Breast epithelium (tissue), 4 donors: Measurements from ENCODE around the gene PCBP3. TPM values are rescaled to one million over a fixed set of nuclear protein-coding genes. Genes with fewer than 3 reads are reported as not detected.
A peak's percentile ranks its signal among the peaks of the same experiment; 100 is the strongest.
"Not testable (repeated sequence)": the region's sequence is repeated elsewhere in the genome, so short reads cannot be mapped to it uniquely, and the experiment has no call there.

Source experiments
- DNase-seq, 2 donors: peaks; one replicate each; pipeline ENCODE4 v3.0.0-alpha.2; 2019; ENCODE audit warnings: low spot score in 2 of 2
- H3K27ac ChIP-seq, 2 donors: fragments of 200-600 bp; sonication (generic) in 1 of 2; one replicate each; pipeline ENCODE4 v1.5.1; 2016 to 2019; ENCODE audit warnings: mild to moderate bottlenecking in 1 of 2
- H3K27me3 ChIP-seq, 2 donors: fragments of 200-600 bp; sonication (generic) in 1 of 2; one replicate each; pipeline versions ENCODE4 v1.5.1 to v1.6.0; 2017 to 2019; ENCODE audit warnings: control low read depth in 1 of 2, mild to moderate bottlenecking in 1 of 2
- H3K36me3 ChIP-seq: fragments of 200-600 bp; one replicate; pipeline ENCODE4 v1.5.1; 2019
- H3K4me1 ChIP-seq, 2 donors: fragments of 200-600 bp; sonication (generic); one replicate each; pipeline ENCODE4 v1.5.1; 2016 to 2019; ENCODE audit warnings: control low read depth in 1 of 2
- H3K4me3 ChIP-seq, 3 donors: fragments of 200-600 bp; sonication (generic); 1 replicate in 2 of 3; 2 replicates in 1 of 3; pipeline ENCODE4 v1.5.1; 2016 to 2019; ENCODE audit warnings: mild to moderate bottlenecking in 3 of 3, moderate library complexity in 2 of 3
- H3K9me3 ChIP-seq, 2 donors: fragments of 200-600 bp; sonication (generic) in 1 of 2; one replicate each; pipeline ENCODE4 v1.5.1; 2016 to 2019; ENCODE audit warnings: control low read depth in 1 of 2
- CTCF ChIP-seq, 3 donors: fragments of 450-650 bp; IDR thresholded peaks; one replicate each; pipeline ENCODE4 v1.5.1; 2016 to 2017; ENCODE audit warnings: antibody characterized with exemption in 3 of 3, mild to moderate bottlenecking in 3 of 3, moderate library complexity in 3 of 3
- POLR2A ChIP-seq: fragments of 450-650 bp; IDR thresholded peaks from one replicate; pipeline ENCODE4 v1.6.1; 2016; ENCODE audit warnings: antibody characterized with exemption, mild to moderate bottlenecking, moderate library complexity
- POLR2AphosphoS5 ChIP-seq, 3 donors: sonication (generic); formaldehyde crosslinking; IDR thresholded peaks; one replicate each; pipeline ENCODE4 v1.6.1; 2017; ENCODE audit warnings: antibody characterized with exemption in 3 of 3
- intact Hi-C: fragments of 100-400 bp; cut with DNase I; formaldehyde crosslinking; loops from one replicate; pipeline ENCODE4 v1.15.1; 2023; ENCODE audit warnings: low total_unique reads
- total RNA-seq, 3 donors: library from RNA; depleted of rRNA; stranded (reverse); fragments of >200 nt; gene quantifications; one replicate each; pipeline ENCODE4 v1.1.0, GENCODE V29; 2016

The PCBP3 gene
- total RNA-seq, 3 donors from 2014 or later: 3.4 to 13.8 (median 4.6) TPM

GRCh38 chr21:45611296-45611695 is 32.2 kb upstream of the PCBP3 start:
- Histone ChIP-seq H3K27ac (no peak overlapping the region), H3K9me3 (no peaks in the 10 kb centered on the region), H3K4me1 (no peaks in the 10 kb centered on the region), H3K27me3 (peaks cover 0 to 64% of the 10 kb centered on the region in 2 donors), H3K36me3 (no peaks in the 10 kb centered on the region), H3K4me3 (no peak overlapping the region)
- intact Hi-C loops: no loop called here
- no peak for DNase-seq
- no peak for TF ChIP-seq CTCF (IDR thresholded peaks at IDR 0.05)
- TF ChIP-seq POLR2A: no peak
- TF ChIP-seq POLR2AphosphoS5 (IDR thresholded peaks at IDR 0.05): no peak

- Histone ChIP-seq H3K27me3 (peaks cover 0 to 66% of the 10 kb centered on the region in 2 donors), H3K4me3 (no peak overlapping the region), H3K27ac (no peak overlapping the region), H3K9me3 (no peaks in the 10 kb centered on the region), H3K36me3 (no peaks in the 10 kb centered on the region), H3K4me1 (no peaks in the 10 kb centered on the region)
- intact Hi-C loops: no loop called here
- no peak for TF ChIP-seq POLR2AphosphoS5 (IDR thresholded peaks at IDR 0.05)
- no peak for TF ChIP-seq POLR2A
- no peak for TF ChIP-seq CTCF (IDR thresholded peaks at IDR 0.05)
- DNase-seq: peak in 1 of 2 donors; percentile 36
These were observed 31.4 kb upstream of the PCBP3 start for GRCh38 chr21:45611939-45612664.

- H3K4me1 ChIP-seq, H3K27ac ChIP-seq, intact Hi-C loops, H3K4me3 ChIP-seq, H3K9me3 ChIP-seq, H3K36me3 ChIP-seq: not testable (repeated sequence)
- peak in 1 of 2 donors; percentile 28 for DNase-seq
- peaks cover 0 to 68% of the 10 kb centered on the region in 2 donors for H3K27me3 ChIP-seq
These were observed 30.9 kb upstream of the PCBP3 start for GRCh38 chr21:45612665-45613019.

- intact Hi-C loops: no loop called here
- TF ChIP-seq CTCF (IDR thresholded peaks at IDR 0.05): no peak
- no peak for TF ChIP-seq POLR2A
- TF ChIP-seq POLR2AphosphoS5 (IDR thresholded peaks at IDR 0.05): no peak
- Histone ChIP-seq H3K27me3 (peaks cover 0 to 67% of the 10 kb centered on the region in 2 donors), H3K36me3 (no peaks in the 10 kb centered on the region), H3K4me1 (no peaks in the 10 kb centered on the region), H3K27ac (no peak overlapping the region), H3K9me3 (no peaks in the 10 kb centered on the region), H3K4me3 (no peak overlapping the region)
- peak in 1 of 2 donors; percentile 10 for DNase-seq
These were observed 30.1 kb upstream of the PCBP3 start for GRCh38 chr21:45613396-45613795.

GRCh38 chr21:45613881-45614280 is 29.6 kb upstream of the PCBP3 start:
- Histone ChIP-seq H3K4me1 (no peaks in the 10 kb centered on the region), H3K9me3 (peaks cover 0 to under 1% of the 10 kb centered on the region in 2 donors), H3K36me3 (no peaks in the 10 kb centered on the region), H3K27ac (no peak overlapping the region), H3K27me3 (peaks cover 0 to 71% of the 10 kb centered on the region in 2 donors), H3K4me3 (no peak overlapping the region)
- DNase-seq: peak in 1 of 2 donors; percentile 35
- intact Hi-C loops: no loop called here
- TF ChIP-seq POLR2AphosphoS5 (IDR thresholded peaks at IDR 0.05) (no peak), POLR2A (no peak), CTCF (IDR thresholded peaks at IDR 0.05) (no peak)
